Liver (tissue), 3 donors: ENCODE results near the gene GPX5.

Experiments used
- FOXA1 ChIP-seq: IDR thresholded peaks from 2 replicates; pipeline ENCODE4 v1.6.1; 2016; ENCODE audit warnings: antibody characterized with exemption
- JUND ChIP-seq, 2 donors: IDR thresholded peaks; 2 replicates each; pipeline ENCODE4 v1.6.1; 2016; ENCODE audit warnings: antibody characterized with exemption in 2 of 2
- TF ChIP-seq, protein P1 (sequence below): IDR thresholded peaks from 2 replicates; pipeline ENCODE4 v1.6.1; 2016; ENCODE audit warnings: antibody characterized with exemption, mild to moderate bottlenecking
- TF ChIP-seq, protein P2 (sequence below): fragments of 150-350 bp; IDR thresholded peaks from 2 replicates; pipeline ENCODE4 v1.5.1; 2017; ENCODE audit warnings: improper control_type of control experiment, low read depth, low read length; ENCODE audit not compliant: missing input control
- TF ChIP-seq, protein P3 (sequence below): IDR thresholded peaks from 2 replicates; pipeline ENCODE4 v1.6.1; 2016; ENCODE audit warnings: antibody characterized with exemption
- donor health status: healthy.
- donor health status: healthy.

DNA sequence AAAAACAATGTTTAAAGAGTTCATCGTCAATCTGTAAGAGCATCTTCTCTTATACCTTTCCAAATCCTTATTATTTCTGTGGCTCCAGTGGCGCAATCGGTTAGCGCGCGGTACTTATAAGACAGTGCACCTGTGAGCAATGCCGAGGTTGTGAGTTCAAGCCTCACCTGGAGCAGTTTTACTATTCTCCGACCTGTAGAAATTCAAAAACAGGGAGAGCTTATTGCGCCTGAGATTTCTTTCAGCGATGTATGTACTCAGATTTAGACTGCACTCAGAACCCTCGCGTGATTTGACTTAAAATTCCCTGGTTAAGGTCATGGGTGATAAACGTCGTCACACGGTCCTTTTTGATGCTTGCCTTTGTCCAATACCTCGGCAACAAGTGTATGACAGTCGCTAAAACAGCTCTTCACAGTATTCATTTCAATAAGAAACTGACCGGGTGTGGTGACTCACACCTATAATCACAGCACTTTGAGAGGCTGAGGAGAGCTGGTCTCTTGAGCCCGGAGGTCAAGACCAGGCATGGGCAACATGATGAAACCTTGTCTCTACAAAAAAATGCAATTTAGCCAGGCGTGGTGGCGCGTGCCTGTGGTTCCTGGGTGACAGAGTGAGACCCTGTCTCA is 11.9 kb downstream of the GPX5 start:
- TF ChIP-seq, protein P1, sequence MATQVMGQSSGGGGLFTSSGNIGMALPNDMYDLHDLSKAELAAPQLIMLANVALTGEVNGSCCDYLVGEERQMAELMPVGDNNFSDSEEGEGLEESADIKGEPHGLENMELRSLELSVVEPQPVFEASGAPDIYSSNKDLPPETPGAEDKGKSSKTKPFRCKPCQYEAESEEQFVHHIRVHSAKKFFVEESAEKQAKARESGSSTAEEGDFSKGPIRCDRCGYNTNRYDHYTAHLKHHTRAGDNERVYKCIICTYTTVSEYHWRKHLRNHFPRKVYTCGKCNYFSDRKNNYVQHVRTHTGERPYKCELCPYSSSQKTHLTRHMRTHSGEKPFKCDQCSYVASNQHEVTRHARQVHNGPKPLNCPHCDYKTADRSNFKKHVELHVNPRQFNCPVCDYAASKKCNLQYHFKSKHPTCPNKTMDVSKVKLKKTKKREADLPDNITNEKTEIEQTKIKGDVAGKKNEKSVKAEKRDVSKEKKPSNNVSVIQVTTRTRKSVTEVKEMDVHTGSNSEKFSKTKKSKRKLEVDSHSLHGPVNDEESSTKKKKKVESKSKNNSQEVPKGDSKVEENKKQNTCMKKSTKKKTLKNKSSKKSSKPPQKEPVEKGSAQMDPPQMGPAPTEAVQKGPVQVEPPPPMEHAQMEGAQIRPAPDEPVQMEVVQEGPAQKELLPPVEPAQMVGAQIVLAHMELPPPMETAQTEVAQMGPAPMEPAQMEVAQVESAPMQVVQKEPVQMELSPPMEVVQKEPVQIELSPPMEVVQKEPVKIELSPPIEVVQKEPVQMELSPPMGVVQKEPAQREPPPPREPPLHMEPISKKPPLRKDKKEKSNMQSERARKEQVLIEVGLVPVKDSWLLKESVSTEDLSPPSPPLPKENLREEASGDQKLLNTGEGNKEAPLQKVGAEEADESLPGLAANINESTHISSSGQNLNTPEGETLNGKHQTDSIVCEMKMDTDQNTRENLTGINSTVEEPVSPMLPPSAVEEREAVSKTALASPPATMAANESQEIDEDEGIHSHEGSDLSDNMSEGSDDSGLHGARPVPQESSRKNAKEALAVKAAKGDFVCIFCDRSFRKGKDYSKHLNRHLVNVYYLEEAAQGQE, result no peak
- TF ChIP-seq, protein P2, sequence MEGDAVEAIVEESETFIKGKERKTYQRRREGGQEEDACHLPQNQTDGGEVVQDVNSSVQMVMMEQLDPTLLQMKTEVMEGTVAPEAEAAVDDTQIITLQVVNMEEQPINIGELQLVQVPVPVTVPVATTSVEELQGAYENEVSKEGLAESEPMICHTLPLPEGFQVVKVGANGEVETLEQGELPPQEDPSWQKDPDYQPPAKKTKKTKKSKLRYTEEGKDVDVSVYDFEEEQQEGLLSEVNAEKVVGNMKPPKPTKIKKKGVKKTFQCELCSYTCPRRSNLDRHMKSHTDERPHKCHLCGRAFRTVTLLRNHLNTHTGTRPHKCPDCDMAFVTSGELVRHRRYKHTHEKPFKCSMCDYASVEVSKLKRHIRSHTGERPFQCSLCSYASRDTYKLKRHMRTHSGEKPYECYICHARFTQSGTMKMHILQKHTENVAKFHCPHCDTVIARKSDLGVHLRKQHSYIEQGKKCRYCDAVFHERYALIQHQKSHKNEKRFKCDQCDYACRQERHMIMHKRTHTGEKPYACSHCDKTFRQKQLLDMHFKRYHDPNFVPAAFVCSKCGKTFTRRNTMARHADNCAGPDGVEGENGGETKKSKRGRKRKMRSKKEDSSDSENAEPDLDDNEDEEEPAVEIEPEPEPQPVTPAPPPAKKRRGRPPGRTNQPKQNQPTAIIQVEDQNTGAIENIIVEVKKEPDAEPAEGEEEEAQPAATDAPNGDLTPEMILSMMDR, result no peak
- TF ChIP-seq, protein P3, sequence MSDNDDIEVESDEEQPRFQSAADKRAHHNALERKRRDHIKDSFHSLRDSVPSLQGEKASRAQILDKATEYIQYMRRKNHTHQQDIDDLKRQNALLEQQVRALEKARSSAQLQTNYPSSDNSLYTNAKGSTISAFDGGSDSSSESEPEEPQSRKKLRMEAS, result no peak
- TF ChIP-seq JUND (IDR thresholded peaks at IDR 0.05) (no peak), FOXA1 (no peak)
